T-helper 2 cell (primary cell): Measurements from ENCODE around the gene UCMA.
"Not testable (repeated sequence)": the region's sequence is repeated elsewhere in the genome, so short reads cannot be mapped to it uniquely, and the experiment has no call there.

Experiments used
- DNase-seq, 5 experiments: peaks; one replicate each; pipeline versions ENCODE4 v3.0.0 to v3.0.0-alpha.2; 2012 to 2022
- total RNA-seq, 2 donors: gene quantifications; one replicate each; lab custom pipeline; 2026; lab: John Stamatoyannopoulos, UW

UCMA gene
- total RNA-seq = 0 reads per million in 2 donors

DNA sequence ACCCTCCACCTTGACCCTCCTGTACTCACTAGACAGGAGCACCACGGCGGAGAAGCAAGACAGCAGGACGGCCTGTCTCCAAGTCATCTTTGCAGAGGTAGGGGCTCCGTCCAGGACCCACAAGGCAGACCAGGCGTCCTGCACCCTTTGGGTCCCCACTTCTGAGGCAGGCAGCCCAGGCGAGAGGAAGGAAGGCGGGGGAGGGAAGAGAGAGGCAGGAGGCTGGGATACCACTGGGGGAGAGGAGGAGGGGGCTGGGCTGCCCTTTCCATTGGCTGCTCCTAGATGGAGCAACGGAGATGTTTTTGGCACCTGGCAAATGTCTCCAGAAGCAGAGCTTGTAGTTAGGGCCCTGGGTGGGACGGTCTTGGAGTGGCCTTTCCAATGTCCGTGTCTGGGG lies at the start of gene UCMA:
Gene UCMA (minus strand): TSS at position 203 of the 400 bp plus-strand sequence. CDS start 116 bp downstream, at position 87.
- no peak for DNase-seq

- not testable (repeated sequence) for DNase-seq
Measured at GRCh38 chr10:13282348-13282747, 48.2 kb upstream of the UCMA start.

GRCh38 chr10:13276749-13277365 lies 42.7 kb upstream of the UCMA start:
- DNase-seq = no peak

DNA sequence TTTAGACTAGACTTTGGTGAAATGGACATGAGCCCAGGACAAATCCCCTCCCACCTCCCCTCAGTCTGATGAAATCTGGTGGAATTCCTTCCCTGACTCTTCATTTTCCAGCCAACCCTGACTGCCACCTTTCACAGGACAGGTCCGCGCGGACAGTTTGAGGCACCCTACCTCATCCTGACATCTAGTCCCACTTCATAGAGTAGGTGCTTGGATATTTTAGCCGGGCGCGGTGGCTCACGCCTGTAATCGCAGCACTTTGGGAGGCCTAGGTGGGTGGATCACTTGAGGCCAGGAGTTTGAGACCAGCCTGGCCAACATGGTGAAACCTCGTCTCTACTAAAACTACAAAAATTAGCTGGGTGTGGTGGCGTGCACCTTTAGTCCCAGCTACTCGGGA lies 42.0 kb upstream of the UCMA start:
- not testable (repeated sequence) for DNase-seq

DNA sequence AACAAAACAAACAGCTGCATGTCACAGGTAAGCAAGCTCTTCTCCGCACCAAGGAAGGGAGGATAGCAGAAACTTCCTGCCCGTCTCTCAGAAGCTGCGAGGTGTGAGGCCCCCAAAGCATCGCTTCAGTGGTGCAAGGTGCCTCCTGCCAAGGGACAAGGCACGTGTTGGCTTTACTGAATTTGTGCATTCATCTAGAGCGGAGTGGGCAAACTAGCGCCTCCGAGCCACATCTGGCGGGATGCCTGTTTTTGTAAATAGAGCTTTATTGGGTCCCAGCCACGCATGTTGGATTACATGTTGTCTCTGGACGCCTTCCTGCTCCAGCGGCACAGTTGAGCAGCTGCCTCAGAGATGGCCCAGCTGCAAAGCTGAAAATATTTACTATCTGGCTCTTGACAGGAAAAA lies 38.0 kb upstream of the UCMA start:
- no peak for DNase-seq

DNA sequence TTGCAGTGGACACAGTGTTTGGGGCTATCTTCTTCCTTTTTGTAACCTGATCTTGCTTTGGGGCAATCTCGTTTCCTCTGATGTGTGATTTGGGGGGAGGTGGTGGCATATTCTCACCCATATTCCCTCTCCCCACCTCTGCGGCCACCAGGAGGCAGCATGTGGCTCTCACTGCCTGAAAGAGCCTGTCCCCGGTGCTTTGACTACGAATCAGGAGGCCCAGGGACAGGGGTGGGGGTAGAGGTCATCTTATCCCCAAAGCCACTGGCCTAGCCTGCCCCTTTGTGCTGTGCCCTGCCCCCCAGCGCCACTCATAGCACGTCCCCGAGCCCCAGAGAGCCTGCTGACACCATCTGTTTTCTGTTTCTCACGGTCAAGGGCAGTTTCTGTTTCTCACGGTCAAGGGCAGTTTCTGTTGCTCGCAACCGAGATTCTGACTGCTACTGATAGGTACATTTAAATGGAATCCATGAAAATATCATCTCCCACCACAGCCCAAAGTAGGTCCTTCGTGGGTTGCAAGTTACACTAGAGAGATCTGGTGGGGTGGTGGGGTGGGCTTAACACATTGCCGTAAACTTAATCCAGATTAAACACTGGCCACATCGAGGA lies 37.5 kb upstream of the UCMA start:
- peak; percentile 26 to 79 (median 38) for DNase-seq

- DNase-seq = no peak
Measured at GRCh38 chr10:13270877-13271551, 36.8 kb upstream of the UCMA start.

- DNase-seq = no peak
Measured at GRCh38 chr10:13268841-13269240, 34.7 kb upstream of the UCMA start.

DNA sequence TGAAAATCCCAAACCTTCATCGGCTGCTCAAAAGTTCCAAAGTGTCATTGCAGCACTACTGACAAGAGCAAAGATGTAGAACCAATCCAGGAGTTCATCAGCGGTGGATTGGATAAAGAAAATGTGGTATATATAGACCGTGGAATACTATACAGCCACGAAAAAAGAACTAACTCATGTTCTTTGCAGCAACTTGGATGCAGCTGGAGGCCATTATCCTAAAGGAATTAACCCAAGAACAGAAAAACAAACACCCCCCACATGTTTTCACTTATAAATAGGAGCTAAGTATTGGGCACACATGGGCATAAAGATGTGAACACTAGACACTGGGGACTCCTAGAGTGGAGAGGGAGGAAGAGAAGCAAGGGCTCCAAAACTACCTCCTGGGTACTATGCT lies 34.1 kb upstream of the UCMA start:
- no peak for DNase-seq

GRCh38 chr10:13263591-13263990 lies 29.4 kb upstream of the UCMA start:
- no peak for DNase-seq

DNA sequence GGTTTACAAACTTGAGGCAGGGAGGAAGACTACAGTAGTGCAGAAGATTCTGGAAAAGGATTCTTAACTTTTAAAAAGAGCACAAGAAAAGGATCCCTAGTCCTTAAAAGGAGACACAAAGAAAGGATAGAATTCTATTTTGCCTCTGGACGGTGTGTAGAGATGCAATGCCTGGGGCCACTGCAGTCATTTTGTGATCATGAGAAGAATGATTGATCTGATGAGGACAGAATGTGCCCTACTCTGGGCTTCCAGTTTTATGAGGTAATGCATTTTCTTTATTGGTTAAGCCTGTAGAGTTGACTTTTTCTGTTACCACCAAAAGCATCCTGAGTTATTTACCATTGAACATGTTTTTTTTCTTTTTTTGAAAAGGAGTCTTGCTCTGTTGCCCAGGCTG lies 28.3 kb upstream of the UCMA start:
- DNase-seq = no peak

- peak in 1 of 5 experiments; percentile 73 for DNase-seq
Measured at GRCh38 chr10:13257621-13258140, 23.5 kb upstream of the UCMA start.

DNA sequence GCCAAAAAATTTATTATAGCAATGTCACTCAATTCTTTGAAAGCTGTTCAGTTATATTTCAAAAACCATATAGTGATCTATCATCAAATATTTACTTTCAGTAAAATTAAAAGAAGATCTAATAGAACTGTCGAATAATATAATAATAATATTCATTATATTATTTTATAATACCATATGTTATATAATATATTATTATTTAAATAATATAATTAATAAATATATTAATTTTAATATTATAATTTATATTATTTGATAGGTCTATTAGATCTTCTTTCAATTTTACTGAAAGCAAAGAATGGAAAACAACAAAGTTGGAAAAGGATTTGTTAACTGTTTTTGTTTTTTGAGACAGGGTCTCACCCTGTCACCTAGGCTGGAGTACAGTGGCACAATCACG lies 22.5 kb upstream of the UCMA start:
- DNase-seq = no peak

GRCh38 chr10:13253726-13254125 lies 19.6 kb upstream of the UCMA start:
- no peak for DNase-seq

DNA sequence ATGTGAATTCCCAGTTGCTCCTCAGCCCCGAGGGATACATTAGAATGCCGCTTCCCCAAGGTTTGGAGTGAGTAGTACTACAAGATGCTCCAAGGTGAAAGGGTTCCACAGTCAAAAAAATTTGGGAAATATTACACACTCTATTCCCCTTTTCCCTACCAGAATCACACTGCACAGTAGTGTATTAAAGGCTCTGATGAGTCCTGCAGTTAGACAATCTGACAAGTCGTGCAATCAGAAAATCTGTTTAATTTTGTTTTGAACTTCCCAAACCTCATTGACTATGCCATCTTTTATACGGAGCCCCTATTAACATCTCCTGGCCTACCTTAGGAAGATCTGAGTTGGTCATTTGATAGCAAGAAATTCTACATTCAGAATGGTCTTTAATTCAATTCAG lies 13.6 kb upstream of the UCMA start:
- no peak for DNase-seq

DNA sequence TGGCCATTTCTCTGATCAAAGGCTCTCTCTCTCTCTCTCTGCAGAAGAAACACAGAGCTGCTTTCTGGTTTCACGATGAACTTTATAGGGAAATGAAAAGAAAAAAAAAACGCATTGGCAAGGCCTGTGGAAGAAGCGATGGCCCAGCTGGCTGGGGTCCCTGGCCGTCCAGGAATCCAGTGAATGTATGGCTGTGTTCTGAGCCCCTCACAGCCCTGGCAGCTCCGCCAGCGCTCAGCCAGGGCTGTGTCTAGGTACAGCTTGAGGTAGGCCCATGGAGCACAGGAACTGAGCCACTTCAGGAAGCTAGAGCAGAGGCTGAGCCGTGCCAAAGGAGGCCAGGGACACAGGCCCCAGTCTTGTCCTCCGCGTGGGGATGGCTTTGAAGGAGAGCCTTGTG lies 13.1 kb upstream of the UCMA start:
- DNase-seq = no peak

DNA sequence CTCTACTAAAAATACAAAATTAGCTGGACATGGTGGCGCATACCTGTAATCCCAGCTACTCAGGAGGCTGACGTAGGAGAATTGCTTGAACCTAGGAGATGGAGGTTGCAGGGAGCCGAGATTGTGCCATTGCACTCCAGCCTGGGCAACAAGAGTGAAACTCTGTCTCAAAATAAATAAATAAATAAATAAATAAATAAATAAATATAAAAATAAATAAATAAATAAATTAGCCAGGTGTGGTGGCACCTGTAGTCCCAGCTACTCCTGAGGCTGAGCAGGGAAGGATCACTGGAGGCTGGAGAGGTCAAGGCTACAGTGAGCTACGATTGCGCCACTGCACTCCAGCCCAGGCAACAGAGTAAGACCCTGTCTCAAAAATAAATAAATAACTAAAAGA lies 8.1 kb upstream of the UCMA start:
- not testable (repeated sequence) for DNase-seq

- DNase-seq = no peak
Measured at GRCh38 chr10:13241613-13242012, 7.4 kb upstream of the UCMA start.

- DNase-seq = no peak
Measured at GRCh38 chr10:13239923-13240322, 5.7 kb upstream of the UCMA start.

GRCh38 chr10:13238271-13239077 lies 4.3 kb upstream of the UCMA start:
- DNase-seq = no peak

GRCh38 chr10:13236638-13237037 lies 2.5 kb upstream of the UCMA start:
- no peak for DNase-seq

GRCh38 chr10:13234736-13235135 lies 562 bp upstream of the UCMA start:
- DNase-seq = not testable (repeated sequence)

DNA sequence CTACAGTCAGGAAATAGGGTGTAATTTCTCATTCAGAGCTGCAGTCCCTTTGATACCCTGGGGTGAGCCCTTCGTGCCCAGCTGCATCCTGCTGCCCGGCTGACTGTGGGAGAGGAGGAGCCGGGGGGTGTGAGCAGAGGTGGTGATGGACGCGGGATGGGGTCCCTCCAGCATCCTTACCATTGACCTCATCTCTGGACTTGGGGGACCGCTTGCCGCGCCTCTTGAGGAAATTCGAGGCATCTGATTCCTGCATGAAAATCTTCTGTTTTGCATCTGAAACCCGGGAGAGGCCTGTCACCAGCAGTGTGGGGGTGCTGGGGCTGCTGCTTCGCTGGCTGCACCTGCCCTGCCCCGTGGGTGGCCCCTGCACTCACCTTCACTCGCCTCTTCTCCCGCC lies 816 bp downstream of the UCMA start:
- DNase-seq = no peak
